GM19397 (cell line): ENCODE results near the gene BRS3.
"Not testable (repeated sequence)": the region's sequence is repeated elsewhere in the genome, so short reads cannot be mapped to it uniquely, and the experiment has no call there.

ENCODE experiments used
- ATAC-seq: cut with Tn5 transposase; IDR thresholded peaks from one replicate; pipeline ENCODE4 v1.9.1; 2021; ENCODE audit warnings: mild to moderate bottlenecking, moderate library complexity; ENCODE audit not compliant: unreplicated experiment

The BRS3 gene

DNA sequence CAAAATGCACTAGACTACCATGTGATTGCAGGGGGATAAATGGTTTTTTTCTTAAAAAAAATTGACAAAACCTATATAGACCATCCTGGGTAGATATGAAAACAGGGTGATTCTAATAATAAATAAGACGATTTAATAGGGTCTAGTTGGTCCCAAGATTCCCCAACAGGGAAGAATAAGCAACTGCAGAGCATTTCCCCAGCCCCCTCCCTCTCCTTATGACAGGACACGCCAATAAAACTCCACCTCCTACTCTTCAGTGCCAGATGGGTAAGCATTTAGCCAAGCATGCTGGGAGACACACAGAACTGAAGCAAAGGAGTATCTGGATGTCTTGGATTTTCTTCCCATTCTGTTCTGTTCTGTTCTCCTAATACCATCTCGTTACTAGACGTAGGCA lies at the start of gene BRS3:
BRS3 (plus strand) TSS at position 301 of the 400 bp plus-strand sequence. CDS start 168 bp downstream, outside the sequence.
- ATAC-seq = no peak

DNA sequence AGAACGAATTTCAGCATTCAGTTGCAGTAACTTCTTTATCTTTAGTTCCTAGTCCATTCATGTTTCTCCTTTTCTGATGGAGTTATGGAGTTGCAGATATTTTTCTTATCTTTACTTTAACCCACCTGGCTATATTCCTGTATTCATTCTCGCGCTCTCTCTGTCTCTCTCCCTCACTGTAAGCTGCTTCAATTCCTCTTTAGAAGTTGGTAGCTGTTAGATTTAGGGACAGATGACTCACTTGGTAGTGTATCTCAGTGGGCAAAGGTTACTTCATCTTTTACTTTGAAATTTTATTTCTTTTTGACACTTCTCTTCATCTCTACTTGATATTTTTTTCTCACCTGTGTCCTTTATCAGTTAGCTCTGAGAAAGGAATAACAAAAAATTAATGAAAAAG lies 49.6 kb upstream of the BRS3 start:
- no peak for ATAC-seq

DNA sequence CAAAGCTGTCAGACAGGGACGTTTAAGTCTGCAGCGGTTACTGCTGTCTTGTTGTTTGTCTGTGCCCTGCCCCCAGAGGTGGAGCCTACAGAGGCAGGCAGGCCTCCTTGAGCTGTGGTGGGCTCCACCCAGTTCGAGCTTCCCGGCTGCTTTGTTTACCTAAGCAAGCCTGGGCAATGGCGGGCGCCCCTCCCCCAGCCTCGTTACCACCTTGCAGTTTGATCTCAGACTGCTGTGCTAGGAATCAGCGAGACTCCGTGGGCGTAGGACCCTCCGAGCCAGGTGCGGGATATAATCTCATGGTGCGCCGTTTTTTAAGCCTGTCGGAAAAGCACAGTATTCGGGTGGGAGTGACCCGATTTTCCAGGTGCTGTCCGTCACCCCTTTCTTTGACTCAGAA lies 42.1 kb upstream of the BRS3 start:
- ATAC-seq = not testable (repeated sequence)

DNA sequence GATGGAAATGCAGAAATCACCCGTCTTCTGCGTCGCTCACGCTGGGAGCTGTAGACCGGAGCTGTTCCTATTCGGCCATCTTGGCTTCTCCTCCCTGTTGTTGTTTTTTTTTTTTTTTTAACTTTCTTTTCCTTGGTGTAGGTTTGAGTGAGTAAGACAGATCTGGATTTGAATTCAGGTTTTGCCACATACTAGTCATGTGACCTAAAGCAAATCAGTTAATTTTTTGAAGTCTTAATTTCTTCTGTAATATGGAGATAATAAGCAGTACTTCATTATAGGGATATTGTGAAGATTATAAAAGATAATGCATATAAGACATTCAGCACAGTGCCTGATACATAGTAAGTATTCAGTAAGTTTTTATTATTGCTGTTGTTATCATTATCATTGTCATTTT lies 41.5 kb upstream of the BRS3 start:
- no peak for ATAC-seq

DNA sequence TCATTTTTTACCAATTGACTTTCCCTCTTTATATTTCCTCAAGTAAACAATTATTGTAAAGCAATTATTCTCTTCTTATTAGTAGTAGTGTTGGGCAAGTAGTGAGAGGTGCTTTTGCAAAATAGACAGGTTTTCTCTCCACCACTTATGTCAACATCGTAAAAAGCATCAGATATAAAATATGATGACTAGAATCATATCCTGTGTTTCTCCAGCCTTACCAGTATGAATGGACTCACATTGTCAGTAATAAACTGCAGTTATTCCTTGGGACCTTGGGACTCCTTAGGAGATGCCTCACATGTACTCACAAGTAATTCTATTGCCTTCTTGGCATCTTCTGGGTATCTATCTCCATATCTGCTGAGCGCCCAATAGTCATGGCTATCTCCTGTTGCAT lies 40.4 kb upstream of the BRS3 start:
- ATAC-seq = no peak

DNA sequence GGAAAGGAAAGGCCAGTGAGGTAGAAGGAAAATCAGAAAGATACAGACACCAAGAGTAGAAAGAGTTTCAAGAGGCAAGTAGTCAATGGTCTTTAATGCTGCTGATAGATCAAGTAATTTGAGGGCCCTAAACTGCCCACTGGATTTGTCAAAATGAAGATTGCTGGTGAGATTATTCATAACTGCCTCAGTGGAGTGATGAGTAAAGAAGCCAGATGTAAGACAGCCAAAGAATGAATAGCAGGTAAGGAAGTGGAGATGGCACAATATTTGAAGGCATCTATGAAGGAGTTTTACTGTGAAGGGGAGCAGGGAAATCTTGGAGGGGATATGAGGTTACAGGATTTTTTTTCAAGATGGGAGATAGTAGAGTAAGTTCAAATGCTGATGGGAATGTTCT lies 39.8 kb upstream of the BRS3 start:
- ATAC-seq = no peak

DNA sequence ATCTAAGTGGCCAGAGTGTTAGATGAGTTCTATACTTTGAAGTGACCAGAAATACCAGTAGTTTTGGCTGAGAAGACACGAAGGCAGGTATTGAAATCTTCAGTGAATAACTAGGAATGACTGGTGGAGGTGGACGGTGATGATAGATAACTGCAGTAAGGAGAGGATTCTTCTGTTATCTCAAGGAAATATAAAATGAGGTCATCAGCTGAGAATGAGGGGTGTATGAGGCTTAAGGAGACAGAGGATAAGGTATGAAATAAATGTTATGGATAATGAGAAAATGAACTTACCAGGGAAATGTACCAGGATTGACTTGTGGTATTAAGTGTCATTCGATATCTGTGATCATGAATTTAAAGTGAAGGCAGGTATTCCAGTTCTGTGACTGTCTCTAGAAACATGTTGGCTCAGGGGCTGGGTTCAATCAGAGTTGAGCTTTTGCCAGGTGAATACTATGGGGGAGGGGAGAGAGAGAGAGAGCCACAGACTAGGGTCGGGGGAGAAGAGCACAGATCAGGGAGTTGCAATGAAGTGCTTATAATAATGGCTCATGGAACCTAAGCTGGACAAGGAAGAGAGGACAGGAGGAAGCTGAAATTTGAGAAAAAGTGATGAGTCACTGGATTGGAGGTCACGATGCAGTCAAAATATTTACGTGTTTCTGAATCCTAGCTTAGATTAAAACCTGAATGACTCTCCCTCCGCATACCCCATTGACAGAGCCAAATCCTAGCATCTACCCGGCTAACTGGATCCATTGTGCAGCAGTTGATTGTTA lies 37.5 kb upstream of the BRS3 start:
- no peak for ATAC-seq

DNA sequence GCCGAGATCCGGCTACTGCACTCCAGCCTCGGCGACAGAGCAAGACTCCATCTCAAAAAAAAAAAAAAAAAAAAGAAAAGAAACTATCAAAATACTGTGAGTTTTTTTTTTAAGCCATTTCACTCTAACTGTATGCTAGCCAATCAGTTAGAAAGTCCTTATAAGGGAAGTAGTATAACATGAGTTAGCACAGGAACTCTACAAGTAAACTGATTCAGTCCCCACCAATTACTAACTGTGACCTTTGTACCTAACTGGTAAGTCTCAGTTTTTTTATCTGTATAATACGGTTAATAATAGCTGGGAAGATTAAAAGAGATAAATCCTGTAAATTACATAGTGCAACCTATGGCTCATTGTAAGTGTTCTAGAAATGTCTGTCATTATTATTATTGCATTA lies 35.1 kb upstream of the BRS3 start:
- no peak for ATAC-seq

DNA sequence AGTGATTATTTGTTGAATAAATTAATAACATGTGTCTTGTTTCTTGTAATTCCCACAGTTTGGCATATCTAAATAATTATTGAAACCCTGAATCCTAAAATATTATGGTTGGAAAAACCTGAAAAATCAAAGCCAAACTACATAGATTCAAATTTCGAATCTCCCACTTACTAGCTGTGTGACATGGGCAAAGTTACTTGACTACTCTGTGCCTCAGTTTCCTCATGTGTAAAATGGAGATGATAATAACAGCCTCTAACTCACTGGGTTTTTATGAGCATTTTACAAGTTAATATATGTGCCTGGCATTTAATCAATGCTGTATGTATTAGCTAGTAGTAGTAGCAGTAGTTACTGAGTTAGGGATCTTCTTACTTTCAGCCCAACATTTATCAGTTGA lies 34.6 kb upstream of the BRS3 start:
- no peak for ATAC-seq

DNA sequence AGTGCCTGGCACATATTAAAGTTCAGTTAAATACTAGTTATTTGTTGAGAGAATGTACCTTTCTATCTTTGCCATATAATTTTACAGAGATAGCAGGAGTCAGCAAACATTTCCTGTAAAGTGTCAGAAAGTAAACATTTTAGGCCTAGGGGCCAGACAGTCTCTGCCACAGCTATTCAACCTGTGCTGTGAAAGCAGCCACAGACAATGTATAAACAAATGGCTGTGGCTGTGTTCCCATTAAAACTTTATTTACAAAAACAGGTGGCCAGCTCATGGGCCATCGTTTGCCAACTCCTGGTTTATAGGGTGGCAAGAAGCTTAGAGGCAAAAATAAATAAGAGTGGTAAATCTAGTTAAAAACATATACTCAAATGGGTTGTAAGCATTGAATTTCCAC lies 34.0 kb upstream of the BRS3 start:
- ATAC-seq = no peak

DNA sequence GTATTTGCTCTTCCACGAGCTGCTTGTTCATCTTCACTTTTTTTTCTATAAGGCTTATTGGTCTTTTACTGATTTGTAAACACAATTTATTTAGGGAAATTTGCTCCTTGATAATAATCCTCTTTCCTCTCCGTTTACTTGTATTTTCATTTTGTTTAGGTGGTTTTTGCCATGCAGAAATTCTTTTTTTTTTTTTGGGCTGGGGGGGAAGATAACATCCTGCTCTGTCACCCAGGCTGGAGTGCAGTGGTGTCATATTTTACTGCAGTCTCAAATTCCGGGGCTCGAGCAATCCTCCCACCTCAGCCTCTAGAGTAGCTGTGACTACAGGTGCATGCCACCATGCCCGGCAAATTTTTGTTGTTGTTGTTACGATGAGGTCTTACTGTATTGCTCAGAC lies 31.6 kb upstream of the BRS3 start:
- ATAC-seq = no peak

DNA sequence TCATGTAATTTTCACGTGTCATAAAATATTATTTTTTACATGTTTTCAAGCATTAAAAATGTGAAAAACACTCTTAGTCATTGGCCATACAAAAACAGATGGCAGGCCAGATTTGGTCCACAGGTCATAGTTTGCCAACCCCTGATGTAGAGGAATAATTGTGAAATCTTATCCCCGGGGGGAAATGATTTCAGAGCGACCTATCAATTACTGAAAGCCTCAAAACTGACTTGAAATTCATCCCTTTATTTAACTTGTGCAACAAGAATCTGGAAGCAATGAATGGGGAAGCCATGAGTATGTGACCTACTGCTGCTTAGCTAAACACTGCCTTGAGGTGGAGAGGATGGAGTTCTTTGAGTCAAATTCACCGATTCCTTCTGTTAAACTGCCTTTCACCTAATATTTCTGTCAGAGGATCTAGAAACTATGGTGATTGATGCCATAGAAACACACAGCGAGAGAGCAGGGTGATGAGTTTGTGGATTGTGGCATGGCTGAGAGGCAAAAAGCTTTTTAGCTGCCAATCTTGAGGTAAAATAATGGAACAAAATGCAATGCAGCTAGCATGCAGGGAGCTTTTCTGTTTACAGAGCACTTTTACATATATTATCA lies 30.3 kb upstream of the BRS3 start:
- no peak for ATAC-seq

DNA sequence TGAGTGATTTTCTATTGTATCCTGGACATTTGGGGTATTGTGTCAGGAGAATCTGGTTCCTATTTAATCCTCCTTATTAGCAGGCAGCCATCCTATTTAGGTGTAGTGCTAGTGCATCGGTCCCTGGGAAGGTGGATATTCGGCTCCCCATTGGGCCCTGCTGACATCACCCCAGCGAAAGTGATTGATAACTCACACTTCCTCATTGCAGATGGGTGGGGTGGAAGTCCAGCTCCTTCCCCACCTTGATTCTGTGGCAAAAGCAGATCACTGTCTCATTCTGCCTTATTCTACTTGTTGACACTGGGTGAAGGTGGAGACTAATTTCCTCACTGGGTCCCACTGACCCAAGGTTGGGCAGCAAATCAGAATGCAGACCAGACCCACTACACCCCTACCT lies 23.2 kb upstream of the BRS3 start:
- no peak for ATAC-seq

DNA sequence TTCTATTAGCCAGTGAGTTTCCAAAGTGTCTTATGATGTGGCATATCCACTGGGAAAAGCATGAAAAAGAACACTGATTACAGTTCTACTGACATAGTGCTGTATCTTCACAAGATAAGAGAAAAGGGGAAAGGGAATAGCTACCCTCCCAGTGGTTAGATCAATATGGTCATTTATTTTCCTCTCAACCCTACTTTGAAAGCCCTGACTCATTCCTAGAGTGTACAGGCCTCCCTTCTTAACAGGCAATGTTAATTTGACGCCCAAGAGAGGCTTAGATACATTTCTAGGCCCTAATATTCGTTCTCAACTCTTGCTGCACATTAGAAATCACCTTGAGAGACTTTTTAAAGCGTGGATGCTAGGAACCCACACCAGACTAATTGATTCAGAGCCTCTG lies 20.4 kb upstream of the BRS3 start:
- no peak for ATAC-seq

DNA sequence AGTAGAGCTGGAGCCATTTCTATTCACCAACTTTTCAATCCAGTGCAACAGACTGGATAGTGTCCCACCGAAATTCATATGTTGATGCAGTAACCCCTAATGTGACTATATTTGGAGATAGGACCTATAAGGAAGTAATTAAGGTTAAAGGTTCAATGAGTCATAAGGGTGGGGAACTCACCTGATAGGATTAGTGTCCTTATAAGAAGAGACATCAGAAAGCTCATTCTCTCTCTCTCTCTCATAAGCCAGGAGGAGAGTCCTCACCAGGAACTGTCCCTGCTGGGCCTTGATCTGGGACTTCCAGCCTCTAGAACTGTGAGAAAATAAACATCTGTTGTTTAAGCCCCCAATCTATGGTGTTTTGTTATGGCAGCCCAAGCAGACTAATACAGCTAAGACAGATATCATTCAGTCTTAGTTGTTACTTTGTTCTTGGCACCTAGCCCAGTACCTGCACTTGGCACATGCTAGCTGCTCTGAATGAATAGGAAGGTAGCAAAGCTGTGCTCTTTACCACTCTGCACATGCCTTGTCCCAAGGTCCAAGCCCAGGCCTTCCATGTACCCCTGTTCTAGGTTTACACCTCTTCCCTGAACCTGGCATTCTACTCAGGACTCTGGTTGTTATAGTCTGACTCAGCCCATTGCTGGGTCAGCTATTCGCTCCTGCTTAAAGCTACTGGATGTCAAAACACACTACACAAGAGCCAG lies 19.2 kb upstream of the BRS3 start:
- no peak for ATAC-seq

DNA sequence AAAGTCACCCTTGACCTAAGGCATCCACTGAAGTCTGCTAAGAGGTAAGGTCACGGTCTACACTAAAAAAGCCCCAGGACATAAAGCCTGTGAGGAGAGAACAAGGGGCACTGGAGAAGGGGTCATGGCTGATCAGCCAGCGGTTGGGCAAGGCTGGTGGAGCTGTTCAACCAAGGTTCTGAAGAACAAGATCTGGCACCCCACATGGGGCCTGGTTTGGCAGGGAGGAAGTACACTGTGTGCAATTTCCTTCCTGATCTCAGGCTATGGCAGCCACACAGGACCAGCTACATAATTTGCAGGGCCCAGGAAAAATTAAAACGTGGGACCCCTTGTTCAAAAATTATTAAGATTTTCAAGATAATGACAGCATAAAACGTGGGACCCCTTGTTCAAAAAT lies 14.1 kb upstream of the BRS3 start:
- ATAC-seq = no peak

DNA sequence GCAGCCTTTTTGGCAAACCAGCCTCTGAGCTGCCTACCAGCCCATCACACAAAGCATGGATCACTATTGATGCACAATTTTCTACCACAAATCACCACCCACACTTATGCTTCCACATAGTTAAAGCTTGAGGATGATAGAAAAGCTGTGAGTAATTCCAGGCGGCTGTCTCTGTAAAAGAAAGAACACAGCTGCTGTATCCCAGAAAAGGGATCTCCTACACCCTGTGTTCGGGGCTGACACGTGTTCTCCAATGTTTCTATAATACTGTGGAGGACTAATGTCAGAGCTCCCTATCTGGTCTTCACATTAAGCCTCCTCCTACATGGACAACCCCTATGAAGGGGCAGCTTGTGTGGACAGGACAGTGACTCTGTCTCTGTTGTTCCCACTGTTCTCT lies 12.5 kb upstream of the BRS3 start:
- ATAC-seq = no peak

DNA sequence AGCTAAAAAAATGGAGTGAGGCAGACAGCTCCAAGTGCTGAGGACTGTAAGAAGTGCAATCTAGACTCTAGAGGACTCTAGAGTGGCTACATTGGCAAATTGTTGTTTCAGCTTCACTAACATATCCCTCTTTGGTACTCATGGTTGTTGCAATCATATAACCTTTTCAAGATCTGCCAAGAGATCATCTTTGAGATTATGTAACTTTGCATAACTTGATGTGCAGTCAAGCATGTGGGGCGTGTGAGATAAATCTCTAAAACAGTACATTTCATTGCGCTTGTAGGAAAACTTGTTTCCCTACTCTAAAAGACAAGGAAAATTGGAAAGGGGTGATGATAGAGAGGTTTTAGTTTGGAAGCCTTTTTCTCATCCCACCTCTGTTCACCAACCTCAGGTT lies 11.2 kb upstream of the BRS3 start:
- ATAC-seq = no peak

DNA sequence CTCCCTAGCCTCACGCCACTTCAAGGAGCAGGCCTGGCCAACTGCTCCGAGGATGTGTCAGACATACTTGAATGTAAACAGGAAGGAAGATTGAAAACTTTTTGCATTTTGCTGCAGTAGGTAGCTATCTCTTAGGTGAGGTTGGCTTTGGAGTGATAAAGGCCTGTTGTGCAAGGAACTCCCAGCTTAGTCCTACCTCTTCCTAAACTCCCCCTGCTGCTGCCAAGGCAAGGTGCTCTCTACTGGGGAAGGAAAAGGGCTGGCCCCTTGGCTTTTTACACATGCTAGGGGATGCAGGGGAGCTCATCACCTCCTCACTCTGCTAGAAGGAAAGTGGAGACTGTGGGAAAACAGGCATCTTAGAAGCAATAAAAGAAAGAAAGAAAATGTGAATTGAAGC lies 10.7 kb upstream of the BRS3 start:
- no peak for ATAC-seq

DNA sequence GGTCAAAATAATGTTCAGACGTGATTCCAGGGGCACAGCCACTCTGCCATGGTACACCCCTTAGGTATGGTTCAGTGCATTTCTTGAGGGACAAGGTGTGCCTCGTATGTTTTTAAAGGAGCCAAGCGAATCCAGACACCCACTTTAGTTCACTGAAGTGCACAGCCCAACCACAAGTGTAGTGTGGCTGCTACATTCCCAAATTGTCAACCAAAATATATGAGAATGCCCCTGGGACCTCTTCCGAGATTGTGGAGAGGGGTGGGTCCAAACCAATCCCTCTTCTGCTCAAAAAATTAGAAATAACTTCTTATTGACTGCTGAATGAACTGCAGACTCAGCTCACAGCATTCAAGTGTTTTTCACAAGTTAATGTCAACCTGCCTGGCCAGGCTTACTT lies 7.4 kb upstream of the BRS3 start:
- no peak for ATAC-seq

DNA sequence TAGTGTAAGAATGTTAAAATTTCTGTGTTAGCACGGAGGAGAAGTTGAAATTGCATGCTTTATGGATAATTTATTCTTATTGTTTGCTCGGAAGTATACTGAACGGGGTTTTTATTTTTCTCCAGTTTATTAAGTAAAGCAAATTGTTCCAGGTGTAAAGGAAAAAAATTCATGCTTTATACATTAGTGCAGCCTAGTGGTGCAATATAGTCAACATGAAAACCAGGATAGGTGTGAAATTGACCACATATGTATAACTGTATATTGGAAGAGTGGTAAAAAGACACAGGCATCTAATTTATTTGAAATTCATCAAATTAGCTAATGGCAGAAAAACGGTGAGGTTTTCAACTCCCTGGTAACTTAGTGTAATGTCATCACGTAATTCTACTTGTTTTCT lies 959 bp downstream of the BRS3 start:
- ATAC-seq = no peak

DNA sequence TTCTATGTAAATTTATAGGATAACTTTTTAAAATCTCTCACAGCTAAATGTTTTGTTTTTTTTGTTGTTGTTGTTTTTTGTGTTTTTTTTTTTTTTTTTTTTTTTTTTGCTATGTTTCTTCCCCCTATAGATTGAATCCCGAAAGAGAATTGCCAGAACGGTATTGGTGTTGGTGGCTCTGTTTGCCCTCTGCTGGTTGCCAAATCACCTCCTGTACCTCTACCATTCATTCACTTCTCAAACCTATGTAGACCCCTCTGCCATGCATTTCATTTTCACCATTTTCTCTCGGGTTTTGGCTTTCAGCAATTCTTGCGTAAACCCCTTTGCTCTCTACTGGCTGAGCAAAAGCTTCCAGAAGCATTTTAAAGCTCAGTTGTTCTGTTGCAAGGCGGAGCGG lies 4.1 kb downstream of the BRS3 start:
- ATAC-seq = no peak
